Activated T-cell treated with anti-CD3 and anti-CD28 coated beads for 1 hour (primary cell): ENCODE results near the gene CDH13.

Experiments used
- DNase-seq: peaks from one replicate; pipeline ENCODE4 v3.0.0-alpha.2; 2020; ENCODE audit warnings: low read depth

CDH13 gene

GRCh38 chr16:83248735-83249463 lies 622.1 kb downstream of the CDH13 start:
- DNase-seq: no peak

DNA sequence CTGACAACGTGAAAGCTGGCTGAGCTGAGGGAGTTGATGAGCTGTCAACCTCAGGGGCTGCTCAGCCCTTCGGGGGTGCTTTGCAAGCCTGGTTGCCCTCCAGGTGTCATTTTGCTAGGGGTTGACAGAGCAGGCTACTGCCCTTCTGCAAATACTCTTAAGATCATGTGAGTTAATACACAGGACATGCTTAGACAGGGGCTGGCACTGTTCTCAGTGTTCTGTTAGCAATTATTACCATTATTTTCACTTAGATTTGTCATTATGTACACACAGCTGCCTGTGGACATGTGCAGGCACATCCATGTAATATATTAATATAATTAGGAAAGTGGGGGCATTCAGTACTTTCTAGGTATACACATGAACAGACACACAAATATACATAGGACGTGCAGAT lies 626.8 kb downstream of the CDH13 start:
- no peak for DNase-seq

GRCh38 chr16:83258366-83258928 lies 631.7 kb downstream of the CDH13 start:
- no peak for DNase-seq

GRCh38 chr16:83266848-83267553 lies 640.2 kb downstream of the CDH13 start:
- no peak for DNase-seq

DNA sequence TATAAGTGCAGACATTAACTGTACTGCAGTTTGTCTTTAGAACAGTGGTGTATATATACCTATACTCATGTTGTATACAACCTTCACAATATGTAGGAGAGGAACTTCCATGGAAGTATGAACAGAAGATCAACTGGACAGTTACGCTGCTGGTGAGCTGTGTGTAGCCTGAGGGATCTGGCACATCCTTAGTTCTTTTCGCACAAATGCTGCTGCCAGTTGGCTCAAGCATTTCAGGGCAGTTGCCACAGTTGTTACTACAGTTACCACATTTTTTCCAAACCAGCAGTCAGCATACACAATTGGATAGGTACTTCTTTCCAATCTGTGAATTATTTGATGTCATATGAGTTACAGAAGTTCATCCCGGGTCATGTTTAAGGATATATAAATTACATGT lies 641.4 kb downstream of the CDH13 start:
- no peak for DNase-seq

- no peak for DNase-seq
Measured at GRCh38 chr16:83269048-83269447, 642.3 kb downstream of the CDH13 start.

DNA sequence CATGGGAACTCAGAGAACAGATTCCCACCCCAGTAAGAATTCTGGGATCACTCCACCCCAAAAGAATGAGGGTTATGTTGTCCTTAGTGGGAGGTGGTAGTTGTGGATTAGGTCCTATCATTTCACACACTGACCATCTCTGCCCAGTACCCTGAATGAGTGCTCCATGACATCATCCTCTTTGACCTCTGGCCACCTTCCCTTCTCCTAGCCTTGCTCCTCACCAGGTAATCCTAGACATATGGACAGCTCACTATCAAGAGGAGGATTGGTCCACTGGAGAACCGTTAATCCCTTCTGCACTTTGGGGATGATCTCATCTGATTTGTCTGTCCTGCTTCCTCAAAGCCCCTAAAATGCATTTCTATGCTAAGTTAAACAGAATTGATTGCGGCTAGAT lies 642.8 kb downstream of the CDH13 start:
- DNase-seq: no peak

GRCh38 chr16:83270061-83270460 lies 643.3 kb downstream of the CDH13 start:
- DNase-seq: no peak

DNA sequence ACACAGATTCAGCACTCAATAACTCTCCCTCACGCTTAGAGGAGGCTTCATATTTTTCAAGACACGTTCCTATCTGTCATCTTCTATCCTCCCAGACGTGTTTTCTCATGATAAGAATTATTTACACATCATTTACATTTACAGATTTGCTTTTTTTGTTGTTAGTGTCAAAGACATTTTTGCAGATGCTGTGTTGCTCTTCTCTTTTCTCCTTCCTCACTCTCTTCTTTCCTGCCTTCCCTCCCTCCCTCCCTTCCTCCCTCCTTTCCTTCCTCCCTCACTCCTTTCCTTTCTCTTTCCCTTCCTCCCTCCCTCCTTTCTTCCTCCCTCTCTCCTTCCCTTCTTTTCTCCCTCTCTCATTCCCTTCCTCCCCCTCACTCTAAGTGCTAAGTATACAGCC lies 643.9 kb downstream of the CDH13 start:
- DNase-seq: no peak

- DNase-seq: no peak
Measured at GRCh38 chr16:83271123-83271522, 644.4 kb downstream of the CDH13 start.

DNA sequence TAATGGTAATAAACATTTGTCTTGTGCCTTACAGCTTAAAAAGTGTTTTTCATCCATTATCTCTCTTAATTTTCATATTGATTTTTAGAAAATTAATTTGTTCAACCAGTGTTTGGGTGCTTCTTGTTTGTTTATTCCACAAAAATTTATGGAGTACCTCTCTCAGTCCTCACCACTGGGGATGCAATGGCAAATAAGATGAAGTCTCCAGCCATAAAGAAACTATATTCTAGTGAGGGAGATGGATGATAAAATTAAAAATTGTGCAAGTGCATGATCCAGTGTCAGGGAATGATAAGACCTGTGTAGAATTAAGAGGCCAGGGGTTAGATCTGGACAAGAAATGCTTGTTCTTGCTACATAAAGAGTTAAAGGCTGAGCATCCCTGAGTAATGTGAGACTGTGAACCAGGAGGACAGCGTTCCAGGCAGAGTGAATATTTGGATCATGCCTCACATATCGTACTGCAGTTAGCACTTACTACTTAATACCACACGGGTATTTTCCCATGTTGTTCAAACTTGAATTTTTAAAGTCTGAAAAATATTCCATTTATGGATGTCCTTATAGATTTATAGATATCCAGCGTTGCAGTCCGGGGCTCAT lies 645.3 kb downstream of the CDH13 start:
- no peak for DNase-seq

GRCh38 chr16:83272843-83273242 lies 646.1 kb downstream of the CDH13 start:
- no peak for DNase-seq

DNA sequence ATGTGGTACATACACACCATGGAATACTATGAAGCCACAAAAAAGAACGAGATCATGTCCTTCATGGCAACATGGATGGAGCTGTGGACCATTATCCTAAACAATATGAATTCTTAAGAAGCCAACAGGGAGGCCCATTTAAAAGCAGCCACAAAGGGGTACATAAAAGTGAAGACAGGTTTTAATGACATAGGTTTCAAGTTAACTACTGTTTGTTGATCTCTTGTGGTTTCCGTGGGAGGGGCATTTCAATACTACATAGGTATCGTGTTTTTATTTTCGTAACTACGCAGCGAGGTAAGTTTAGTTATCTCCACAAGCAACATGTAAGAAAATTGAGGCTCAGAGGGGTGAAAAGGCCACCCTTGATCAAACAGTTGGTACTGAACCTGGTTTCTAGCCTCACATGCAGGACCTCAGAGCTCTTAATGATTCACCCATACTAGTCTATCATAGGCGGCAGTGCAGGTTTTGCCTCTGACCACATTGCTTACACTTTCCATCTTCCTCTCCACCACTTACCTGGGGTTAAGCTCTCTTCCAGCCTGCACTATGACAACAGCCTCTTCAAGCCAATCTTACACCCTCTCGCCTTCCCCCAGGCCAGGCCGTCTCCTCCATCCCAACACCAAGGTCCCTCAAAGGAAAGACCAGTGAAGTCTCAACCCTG lies 646.9 kb downstream of the CDH13 start:
- no peak for DNase-seq

DNA sequence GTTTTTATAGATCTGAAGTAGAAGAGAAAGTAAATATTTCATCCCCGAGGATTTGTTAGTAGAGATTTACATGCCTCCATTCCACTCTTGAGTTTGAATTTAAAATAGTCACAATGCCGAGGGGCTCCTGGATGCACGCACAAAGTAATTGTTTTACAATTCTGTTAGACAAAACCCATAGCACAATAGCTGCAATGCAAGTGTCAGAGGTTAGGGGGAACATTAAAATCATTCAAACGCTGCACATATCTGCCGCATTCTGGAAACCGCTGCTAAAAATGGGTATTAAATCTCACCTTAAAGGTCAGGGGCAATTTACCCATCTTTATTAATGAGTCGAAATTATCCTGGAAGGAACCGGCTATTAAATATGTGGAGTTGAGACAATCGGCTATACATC lies 652.5 kb downstream of the CDH13 start:
- DNase-seq: no peak

DNA sequence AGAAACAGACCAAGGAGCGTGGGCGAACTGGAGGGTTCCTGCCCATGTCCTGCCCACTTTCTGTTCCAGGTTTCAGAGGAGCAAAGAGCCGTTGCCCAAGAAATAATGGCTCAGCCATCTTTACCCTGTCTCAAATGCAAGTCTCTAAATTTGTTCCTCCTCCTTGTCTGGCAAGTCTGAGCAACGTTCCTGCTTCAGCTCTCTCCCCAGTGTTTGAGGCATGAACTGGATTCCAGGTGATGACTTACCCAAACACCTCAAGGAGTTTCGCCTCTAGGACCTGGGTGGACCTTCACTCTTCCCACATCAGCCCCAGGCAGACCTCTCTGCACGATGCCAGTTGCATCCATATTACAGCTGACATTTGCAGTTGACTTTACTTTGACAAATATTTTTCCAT lies 659.2 kb downstream of the CDH13 start:
- DNase-seq: no peak

- DNase-seq: no peak
Measured at GRCh38 chr16:83296505-83296904, 669.7 kb downstream of the CDH13 start.

DNA sequence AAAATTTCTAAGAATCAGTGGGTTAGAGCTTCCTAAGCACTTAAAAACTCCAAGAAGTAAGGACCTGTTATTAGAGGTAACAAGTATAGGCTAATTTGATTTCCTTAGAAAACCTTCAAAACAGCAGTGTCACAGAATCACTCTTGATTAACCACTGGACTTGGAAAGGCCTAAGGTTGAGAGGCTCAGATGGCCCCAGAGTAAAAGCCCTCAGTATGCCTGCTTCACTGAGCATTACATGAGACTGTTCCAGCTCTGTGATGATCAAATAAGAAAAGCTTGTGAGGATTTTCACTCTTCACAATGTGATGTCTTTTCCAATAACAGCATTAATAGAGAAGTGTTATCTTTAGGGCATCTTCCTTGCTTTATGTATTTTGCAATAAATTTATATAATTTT lies 671.8 kb downstream of the CDH13 start:
- no peak for DNase-seq

- DNase-seq: no peak
Measured at GRCh38 chr16:83300326-83300725, 673.6 kb downstream of the CDH13 start.

GRCh38 chr16:83301971-83302370 lies 675.2 kb downstream of the CDH13 start:
- no peak for DNase-seq

DNA sequence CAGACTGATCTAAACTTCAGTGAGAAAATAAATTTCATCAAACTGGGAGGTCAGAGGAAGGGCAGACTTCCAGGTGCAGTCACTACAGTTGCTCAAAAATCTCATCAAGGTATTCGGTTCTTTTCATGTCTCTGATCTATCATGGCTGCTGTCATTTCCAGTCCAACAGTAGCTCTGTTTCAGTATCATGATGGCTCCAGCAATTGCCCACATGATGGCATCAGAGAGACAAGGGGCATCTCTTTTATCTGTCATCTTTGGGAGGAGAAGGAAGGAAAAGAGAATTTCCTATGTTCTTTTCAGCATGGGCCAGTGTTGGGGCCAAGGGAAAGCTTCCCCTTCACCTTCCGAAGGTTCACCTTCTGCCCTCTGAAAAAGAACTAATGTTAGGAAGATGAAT lies 676.1 kb downstream of the CDH13 start:
- no peak for DNase-seq

DNA sequence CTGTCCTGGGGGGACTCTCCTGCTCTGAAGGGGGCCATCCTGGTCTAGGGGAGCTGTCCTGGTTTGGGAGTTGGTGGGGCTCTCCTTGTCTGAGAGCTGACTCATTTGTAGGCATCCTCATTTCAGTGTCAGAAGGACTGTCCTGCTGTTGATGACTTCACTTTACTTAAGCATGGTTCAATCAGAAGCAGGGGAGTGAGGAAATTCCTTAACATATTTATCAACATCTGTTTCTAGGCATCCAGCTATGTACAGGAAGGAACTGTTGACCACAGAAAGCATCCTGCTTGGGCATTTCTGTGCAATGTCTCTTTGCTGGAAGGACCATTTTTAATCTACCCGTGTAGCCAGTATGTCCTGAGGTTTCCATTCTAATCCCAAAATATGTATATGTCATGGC lies 678.3 kb downstream of the CDH13 start:
- DNase-seq: no peak

DNA sequence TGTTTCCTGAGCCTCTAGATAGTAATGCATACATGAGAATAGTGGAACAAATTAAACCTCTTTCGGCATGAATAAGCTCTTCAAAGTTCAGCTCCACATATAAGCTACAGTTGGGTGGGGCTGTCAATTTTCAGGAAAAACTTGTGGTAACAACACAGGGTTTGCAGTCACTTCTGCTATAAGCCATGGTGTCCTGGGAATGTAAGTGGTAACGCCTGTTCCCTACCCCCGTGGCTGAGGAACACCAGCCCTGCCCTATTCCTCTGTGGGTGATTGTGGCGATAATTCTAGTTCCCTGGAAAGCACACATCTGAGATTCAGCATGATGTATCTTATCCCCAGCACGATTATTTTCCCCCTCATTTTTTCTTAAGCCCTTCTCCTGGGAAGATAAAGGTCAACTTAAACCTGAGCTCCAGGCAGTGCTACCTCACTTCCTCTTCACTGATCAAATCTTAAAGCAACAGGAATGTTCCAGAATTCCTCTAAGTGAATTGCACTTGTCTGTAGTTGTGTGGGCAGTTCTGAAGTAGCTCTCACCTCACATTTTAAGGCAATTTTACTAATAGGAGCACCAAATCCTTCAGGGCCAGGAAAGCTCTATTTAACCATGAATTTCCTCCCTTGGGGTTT lies 680.3 kb downstream of the CDH13 start:
- DNase-seq: no peak
